GM19239 (cell line): Measurements from ENCODE around the gene FOXD1.

Experiments used
- DNase-seq: peaks from one replicate; pipeline ENCODE4 v3.0.0; 2011; ENCODE audit warnings: low spot score; ENCODE audit not compliant: insufficient read length
- FAIRE-seq: peaks from 2 replicates; lab custom pipeline; 2011; peaks lifted over from hg19 to GRCh38; lab: Jason Lieb, UNC

FOXD1 gene

GRCh38 chr5:73442996-73443627 is 5.5 kb downstream of the FOXD1 start:
- FAIRE-seq: no peak

DNA sequence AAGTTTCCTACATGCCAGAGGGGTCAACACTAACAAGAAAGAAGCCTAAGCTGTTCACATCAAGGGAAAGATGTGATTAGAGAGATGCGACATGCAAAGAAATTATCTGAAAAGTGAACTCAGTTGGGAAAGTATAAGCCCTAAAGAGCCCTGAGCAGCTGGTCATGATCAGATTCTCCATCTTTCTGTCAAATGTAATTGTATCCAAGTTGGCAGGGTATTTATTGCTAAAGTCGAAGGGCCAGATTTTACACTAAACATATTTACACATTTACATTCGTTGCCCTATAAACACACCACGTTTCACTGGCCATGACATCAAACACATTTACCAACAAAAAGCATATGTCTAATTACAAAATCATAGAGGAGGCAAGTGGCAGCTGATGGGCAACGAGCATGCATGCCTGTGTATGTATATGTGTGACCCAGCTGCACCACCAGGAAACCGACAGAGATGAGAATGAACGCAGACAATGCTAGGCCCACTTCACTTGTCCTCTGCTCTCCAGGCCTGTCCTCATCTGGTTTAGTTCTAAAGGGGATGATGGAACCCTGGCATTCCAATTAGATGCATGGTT is 6.3 kb downstream of the FOXD1 start:
- FAIRE-seq: no peak
- no peak for DNase-seq

More at GRCh38 chr5:73442996-73443627, 5.5 kb downstream of the FOXD1 start:
- no peak for DNase-seq

DNA sequence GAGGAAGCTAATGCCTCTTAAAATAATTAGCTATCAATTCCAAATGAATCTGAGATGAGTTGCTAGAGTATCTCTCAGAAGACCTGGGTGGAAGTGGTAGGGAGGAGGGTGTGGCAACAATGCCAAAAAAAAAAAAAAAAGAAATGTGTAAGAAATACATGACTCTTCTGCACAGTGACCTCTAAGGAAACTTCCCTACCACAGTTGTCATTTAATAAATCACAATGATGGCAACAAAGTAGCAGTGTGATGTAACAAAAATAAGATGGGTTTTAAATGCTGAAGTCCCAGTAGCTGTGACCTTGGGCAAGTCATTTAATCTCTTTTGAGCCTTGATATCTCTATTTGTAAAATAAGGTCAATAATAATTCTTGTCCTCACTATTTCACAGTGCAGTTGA is 7.2 kb downstream of the FOXD1 start:
- DNase-seq (no peak), FAIRE-seq (no peak)

DNA sequence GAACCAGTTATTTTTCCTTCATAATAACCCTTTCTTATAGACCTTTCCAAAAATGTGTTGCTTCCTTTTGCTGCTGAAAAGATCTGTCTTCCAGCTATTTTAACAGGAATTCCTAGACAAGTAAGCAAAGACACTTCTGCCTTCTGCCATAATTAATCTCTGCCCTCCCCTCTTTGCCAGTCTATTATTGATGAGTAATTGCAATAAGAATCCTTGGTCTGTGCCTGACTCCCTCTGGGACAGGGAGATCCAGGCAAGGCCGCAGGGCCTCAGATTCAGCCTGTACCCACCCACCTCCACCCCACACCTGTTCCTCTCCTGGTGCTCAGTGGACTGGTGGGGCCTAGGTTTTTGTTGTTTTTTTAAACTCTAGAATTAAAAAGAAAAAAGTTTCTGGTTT is 8.3 kb downstream of the FOXD1 start:
- FAIRE-seq: no peak
- DNase-seq: no peak

DNA sequence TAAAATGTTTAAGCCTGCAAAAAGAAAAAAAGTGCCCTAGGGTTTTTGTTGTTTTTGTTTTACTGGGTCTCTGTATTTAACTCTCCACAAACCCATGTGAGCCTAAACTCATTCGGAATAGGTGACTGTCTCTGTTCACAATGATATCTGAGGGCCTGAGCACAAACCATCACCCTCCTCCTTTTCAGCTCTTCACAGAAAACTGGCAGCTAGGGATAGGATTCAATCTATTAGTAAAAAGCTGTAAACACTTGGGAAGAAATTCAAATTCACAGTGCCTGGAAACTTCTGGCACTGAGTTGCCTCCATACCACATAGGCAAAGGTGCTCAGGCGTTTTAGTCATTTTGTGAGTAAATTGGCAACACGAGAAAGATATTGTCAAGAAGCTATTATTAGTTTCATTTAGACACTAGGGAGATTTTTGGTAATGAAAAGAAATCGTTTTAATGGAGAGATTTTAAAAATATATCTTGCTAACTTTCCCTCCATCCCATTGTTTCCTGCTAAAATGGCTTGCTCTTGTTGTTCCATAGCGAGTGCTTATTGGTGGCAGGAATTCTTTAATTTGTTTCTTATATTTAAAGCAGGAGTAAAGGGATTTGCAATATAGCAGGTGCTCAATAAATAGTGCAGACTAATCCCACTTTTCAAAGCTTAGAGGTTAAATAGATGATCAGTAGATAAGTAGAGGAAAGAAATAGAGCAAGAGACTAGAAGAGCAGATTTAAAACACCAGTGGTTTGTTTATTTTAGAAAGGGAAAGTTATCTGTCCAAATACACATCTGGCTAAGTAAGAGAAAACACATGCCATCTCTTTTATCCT is 9.7 kb downstream of the FOXD1 start:
- DNase-seq: no peak
- no peak for FAIRE-seq

DNA sequence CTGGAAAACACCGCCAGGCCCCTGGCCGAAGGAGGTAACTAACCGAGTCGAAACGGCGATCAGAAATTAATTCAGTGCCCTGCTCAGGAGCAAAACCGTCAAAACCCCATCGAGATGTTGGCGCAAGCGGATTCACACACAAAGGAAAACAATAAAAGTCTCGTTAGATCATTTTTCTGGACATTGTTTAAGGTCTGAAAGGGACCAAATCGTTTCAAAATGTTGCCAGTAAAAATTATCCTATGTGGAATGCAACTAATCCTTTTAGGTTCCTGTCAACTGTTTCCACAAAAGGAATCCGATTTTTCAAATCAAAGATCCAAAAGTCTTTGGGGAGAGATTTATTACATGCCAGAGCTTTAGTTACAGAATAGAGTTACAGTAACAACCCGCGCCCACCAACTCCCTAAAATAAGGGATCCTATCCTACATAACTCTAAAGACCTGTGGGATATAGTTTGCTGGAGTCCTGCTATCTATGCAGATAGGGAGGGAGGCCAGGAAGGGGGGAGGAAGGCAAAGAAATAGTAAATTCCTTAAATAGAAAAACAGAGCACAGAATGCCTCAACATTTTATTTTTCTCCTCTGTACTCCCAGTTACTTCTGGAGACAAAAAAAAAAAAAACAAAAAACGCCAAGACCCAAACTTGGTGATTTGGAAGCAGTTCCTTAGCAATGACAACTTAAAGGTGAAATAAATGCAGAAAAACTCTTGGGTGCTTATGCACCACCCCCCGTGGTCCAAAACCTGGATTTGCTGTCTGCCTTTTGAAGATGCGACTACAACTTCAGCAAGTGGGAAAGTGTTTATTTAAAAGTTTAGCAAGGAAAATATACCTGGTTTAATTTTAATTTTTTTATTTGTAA is 10.6 kb downstream of the FOXD1 start:
- no peak for DNase-seq
- no peak for FAIRE-seq

- no peak for DNase-seq
- no peak for FAIRE-seq
Observed at GRCh38 chr5:73437101-73437776, 11.3 kb downstream of the FOXD1 start.

GRCh38 chr5:73436535-73437100 is 12.0 kb downstream of the FOXD1 start:
- no peak for DNase-seq
- no peak for FAIRE-seq

GRCh38 chr5:73435759-73436534 is 12.6 kb downstream of the FOXD1 start:
- no peak for DNase-seq
- no peak for FAIRE-seq

DNA sequence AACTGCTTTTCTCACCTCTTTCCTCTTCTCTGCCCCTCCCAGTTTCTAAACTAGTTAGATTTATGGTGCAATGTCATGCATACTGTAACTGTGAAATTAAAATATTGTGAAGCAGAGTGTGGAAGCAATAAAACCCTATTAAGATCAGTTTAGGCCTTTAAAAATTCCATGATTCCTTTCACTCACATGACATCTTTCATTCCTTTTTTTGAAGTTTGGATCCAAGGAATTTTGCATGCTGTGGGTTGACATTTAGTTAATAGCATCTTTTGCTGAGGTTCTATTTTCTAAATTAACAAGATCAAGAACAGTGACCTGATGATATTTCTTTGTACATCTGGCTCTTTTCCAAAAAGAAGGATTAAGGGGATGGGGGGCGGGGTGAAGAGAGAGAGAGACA is 13.7 kb downstream of the FOXD1 start:
- no peak for FAIRE-seq

GRCh38 chr5:73434461-73434860 is 14.1 kb downstream of the FOXD1 start:
- FAIRE-seq: no peak
- DNase-seq: no peak

More for the DNA sequence above, 13.7 kb downstream of the FOXD1 start:
- no peak for DNase-seq

- no peak for DNase-seq
- no peak for FAIRE-seq
Observed at GRCh38 chr5:73433982-73434342, 14.6 kb downstream of the FOXD1 start.

GRCh38 chr5:73433272-73433981 is 15.2 kb downstream of the FOXD1 start:
- DNase-seq: no peak
- FAIRE-seq: no peak

DNA sequence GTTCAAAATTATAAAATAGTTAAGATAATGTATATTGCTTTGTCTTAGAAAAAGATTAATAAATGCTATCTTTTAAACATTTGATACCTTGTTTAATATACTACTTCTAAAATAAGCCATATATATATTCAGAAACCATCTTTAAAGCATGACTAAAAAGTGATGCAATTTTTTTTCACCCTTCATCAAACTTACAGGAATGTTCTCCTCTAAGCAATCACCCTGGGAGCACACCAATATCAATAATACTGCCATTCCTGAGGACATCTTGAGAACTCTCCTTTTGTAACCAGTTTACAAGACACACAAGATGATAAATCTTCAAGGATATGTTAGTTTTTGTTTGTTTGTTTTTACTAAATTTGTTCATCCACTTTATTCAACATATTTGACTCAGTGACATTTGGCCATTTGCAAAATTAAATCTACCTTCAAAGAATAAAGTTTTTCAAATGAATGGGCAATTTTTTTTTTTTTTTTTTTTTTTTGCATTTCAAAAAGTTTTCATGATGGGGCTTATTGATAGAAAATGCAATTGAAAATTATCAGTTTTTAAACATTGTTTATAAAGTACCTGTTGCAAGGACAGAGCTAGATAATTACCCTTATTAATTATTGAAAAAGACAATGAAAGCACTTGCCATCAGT is 17.2 kb downstream of the FOXD1 start:
- DNase-seq: no peak
- no peak for FAIRE-seq

- DNase-seq (no peak), FAIRE-seq (no peak)
Observed at GRCh38 chr5:73426034-73426433, 22.5 kb downstream of the FOXD1 start.

- DNase-seq (no peak), FAIRE-seq (no peak)
Observed at GRCh38 chr5:73424556-73424977, 24.0 kb downstream of the FOXD1 start.

DNA sequence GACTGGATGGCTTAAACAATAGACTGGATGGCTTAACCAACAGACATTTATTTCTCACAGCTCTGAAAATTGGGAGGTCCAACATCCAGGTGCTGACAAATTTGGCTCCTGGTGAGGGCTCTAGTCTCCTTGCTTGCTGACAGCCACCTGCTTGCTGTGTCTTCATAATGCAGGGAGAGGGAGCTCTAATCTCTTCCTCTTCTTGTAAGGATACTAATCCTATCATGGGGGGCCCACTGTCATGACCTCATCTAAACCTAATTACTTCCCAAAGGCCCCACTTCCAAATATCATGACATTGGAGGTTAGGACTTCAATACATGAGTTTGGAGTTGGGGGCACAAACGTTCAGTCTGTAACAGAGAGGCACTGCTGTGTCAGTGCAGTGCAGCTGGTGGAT is 26.4 kb downstream of the FOXD1 start:
- FAIRE-seq (no peak), DNase-seq (no peak)

DNA sequence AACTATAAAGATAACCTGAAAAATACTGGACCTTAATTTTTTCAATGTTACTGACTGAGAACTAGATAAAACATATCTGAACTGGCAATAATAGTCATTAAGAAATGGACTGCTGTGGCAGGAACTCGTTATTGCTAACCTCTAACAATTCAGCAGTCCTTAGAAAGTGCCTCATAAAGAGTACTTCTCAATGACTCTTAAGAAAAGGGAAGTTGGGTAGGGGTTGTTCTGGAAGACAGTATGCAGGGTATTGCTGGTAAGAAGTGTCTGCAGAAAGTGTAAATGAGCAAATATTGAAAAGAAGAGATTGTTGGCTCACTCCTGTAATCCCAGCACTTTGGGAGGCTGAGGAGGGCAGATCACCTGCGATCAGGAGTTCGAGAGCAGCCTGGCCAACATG is 27.9 kb downstream of the FOXD1 start:
- FAIRE-seq (no peak), DNase-seq (no peak)
